T-helper 1 cell treated with Interleukin-12 subunit alpha and Interleukin-12 subunit beta and Interleukin-4 antibody, amounts not matched to agents 30 μg/mL and 1 μg/mL, for 36 hours (primary cell): ENCODE measurements around the gene SPECC1L.

ENCODE experiments used
- H3K27ac Mint-ChIP-seq: one replicate; pipeline ENCODE4 v1.8.0; 2021; ENCODE audit warnings: mild to moderate bottlenecking, mixed read lengths
- H3K27me3 Mint-ChIP-seq: one replicate; pipeline ENCODE4 v1.8.0; 2021; ENCODE audit warnings: low read depth, mixed read lengths
- H3K36me3 Mint-ChIP-seq: one replicate; pipeline ENCODE4 v1.8.0; 2021; ENCODE audit warnings: low read depth, mixed read lengths
- H3K4me1 Mint-ChIP-seq: one replicate; pipeline ENCODE4 v1.8.0; 2021; ENCODE audit warnings: low read depth, mixed read lengths
- H3K4me3 Mint-ChIP-seq: one replicate; pipeline ENCODE4 v1.8.0; 2021; ENCODE audit warnings: mild to moderate bottlenecking, moderate library complexity, mixed read lengths
- H3K9me3 Mint-ChIP-seq: one replicate; pipeline ENCODE4 v1.8.0; 2021; ENCODE audit warnings: mixed read lengths

The SPECC1L gene

DNA sequence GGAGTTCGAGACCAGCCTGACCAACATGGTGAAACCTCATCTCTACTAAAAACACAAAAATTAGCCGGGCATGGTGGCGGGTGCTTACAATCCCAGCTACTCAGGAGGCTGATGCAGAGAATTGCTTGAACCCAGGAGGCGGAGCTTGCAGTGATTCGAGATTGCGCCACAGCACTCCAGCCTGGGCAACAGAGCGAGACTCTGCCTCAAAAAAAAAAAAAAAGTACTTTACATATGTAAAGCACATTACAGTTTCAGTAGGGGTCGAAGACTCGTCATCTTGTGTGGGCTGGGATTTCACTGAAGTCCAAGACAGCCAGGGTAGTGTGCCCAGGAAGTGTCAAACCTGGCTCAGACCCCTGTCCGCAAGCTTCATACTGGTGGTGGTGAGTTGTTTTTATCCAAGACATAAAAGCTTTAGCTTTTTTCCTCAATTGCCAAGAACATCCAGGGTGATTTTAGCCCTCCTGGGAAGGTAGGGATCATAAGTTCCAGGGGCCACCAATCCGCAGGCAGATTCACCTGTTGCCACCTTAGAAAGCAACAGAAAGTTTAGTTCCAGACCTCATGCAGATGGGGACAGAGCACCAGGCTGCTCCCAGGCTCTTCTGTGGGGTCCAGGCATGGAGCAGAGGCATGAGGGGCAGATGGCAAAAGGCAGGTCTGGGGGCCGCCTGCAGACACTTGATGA, 135.1 kb downstream of the SPECC1L start:
- Mint-ChIP-seq H3K9me3 (no peaks in the 10 kb centered on the region), H3K27me3 (no peaks in the 10 kb centered on the region), H3K36me3 (peaks cover 14% of the 10 kb centered on the region), H3K4me3 (no peak overlapping the region), H3K4me1 (peaks cover 48% of the 10 kb centered on the region), H3K27ac (no peak overlapping the region)

DNA sequence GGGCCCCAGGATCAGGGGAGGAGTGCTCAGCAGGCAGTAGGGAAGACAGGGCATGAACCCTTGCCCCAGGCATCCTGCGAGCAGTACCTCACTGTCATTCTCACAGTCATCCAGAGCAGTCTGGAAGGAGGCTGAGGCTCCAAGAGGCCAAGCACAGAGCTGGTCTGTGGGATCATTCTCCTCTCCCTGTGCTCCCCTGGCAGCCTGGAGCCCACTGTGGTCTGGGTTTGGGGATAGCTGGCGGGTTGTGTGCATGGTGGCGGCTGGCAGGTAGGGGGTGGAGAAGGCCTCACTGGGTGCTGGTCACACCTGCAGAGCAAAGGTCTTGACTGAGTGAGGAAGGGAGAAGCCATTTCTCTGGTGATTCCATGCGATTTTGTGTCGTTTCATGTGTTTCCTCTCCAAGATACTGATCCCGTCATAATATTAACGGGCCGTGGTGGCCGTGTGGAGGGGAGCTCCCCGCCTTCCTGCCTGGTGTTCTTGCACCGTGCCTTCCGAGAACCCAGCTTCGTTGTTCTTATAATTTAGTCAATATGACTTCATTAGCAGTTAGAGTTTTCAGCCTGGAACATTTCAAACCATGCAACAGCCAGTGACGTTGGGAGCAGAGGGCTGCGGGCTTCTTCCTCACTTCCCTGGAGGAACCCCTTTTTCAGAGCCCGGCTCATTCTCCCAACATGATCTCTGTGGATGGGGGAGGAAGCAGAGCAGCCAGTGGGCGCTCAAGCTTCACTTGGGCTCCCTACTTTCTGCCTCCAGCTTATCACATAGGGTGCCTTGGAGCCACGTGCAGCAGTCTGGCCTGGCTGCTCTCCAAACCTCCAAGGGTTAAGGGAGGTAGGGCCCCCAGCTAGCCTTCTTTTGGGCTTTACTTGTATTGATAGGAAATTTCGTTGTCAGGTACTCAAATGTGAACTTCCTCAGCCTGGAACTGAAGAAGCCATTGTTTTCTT, 136.0 kb downstream of the SPECC1L start:
- H3K36me3 Mint-ChIP-seq, result peaks cover 7% of the 10 kb centered on the region
- no peak overlapping the region for H3K27ac Mint-ChIP-seq
- H3K9me3 Mint-ChIP-seq, result no peaks in the 10 kb centered on the region
- no peak overlapping the region for H3K4me3 Mint-ChIP-seq
- peaks cover 39% of the 10 kb centered on the region for H3K4me1 Mint-ChIP-seq
- no peaks in the 10 kb centered on the region for H3K27me3 Mint-ChIP-seq

DNA sequence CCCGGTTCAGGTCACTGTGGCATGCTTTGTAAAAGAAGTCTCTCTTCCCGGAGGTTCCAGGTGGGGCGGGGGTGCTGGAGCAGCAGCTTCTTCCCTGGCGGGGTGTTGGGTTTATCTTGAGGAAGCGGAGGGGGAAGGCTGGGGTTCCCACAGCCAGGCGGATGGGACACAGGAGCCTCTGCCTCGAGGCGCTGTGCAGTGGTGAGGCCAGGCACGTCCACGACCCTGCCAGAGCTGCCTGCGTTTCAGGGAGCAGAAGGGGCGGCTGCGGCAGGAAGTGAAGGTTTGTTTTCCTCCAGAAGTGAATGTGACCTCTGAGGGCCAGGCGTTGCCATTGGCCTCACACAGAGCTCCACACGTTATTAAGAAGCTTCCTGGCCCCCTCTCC, 136.6 kb downstream of the SPECC1L start:
- no peak overlapping the region for H3K4me3 Mint-ChIP-seq
- H3K27me3 Mint-ChIP-seq, result no peaks in the 10 kb centered on the region

DNA sequence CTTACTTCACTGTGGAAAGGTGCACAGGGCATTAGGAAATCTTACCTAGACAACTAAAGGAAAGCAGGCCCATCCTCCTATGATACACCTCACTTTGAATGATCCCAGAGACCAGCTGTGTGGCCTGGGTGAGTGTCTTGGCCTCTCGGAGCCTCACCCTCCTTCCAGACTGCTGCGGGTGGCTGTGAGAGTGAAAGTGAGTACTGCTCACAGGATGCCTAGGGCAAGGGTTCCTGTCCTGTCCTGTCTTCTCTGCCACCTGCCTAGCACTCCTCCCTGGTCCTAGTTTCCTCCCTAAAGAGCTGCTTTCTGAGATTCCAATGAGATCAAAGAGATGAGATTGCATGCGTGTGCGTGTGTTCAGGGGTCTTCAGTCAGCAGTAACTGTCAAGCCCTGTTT, 137.3 kb downstream of the SPECC1L start:
- Mint-ChIP-seq H3K9me3 (no peaks in the 10 kb centered on the region), H3K27ac (no peak overlapping the region), H3K4me1 (peaks cover 30% of the 10 kb centered on the region), H3K27me3 (no peaks in the 10 kb centered on the region), H3K36me3 (peaks cover 4% of the 10 kb centered on the region), H3K4me3 (no peak overlapping the region)

More for the DNA sequence above, 136.6 kb downstream of the SPECC1L start:
- peaks cover 6% of the 10 kb centered on the region for H3K36me3 Mint-ChIP-seq
- H3K9me3 Mint-ChIP-seq, result no peaks in the 10 kb centered on the region
- peaks cover 35% of the 10 kb centered on the region for H3K4me1 Mint-ChIP-seq
- H3K27ac Mint-ChIP-seq, result peak overlapping the region; percentile 26

DNA sequence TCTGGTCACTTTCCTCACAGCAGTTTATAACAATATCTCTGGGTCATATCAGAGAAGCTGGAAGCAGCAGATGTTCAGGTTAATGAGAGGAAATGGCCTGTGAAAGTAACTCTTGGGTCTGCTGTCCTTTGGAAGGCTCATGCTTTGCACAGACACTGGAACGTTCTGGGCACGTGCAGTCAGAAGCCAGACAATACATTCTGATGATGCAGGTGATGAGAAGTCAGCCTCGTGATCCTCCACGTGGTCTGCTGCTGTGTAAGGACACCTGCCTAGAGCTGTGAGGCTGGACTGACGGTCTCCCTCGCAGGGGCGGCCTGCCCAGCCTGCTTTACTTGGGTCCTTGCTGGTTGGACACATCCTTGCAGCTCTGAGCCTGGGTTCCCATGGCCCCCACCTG, 138.0 kb downstream of the SPECC1L start:
- H3K36me3 Mint-ChIP-seq, result peaks cover 2% of the 10 kb centered on the region
- no peak overlapping the region for H3K27ac Mint-ChIP-seq
- H3K9me3 Mint-ChIP-seq, result no peaks in the 10 kb centered on the region
- H3K4me1 Mint-ChIP-seq, result peaks cover 26% of the 10 kb centered on the region
- H3K27me3 Mint-ChIP-seq, result no peaks in the 10 kb centered on the region
- H3K4me3 Mint-ChIP-seq, result no peak overlapping the region

DNA sequence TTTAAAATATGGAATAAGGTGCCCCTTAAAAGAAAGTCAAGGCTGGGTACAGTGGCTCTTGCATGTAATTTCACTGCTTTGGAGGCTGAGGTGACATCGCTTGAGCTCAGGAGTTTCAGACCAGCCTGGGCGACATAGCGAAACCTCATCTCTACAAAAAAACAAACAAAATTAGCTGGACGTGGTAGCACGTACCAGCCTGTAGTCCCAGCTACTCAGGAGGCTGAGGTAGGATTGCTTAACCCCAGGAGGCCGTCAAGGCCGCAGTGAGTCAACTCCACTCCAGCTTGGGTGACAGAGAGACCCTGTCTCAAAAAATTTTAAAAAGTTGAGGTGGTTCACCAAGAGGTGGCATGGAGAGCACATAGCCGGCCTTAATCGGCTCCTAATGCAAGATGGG, 139.1 kb downstream of the SPECC1L start:
- H3K9me3 Mint-ChIP-seq, result no peaks in the 10 kb centered on the region
- H3K36me3 Mint-ChIP-seq, result peaks cover 2% of the 10 kb centered on the region
- no peaks in the 10 kb centered on the region for H3K27me3 Mint-ChIP-seq
- no peak overlapping the region for H3K4me3 Mint-ChIP-seq
- peaks cover 26% of the 10 kb centered on the region for H3K4me1 Mint-ChIP-seq
- no peak overlapping the region for H3K27ac Mint-ChIP-seq

DNA sequence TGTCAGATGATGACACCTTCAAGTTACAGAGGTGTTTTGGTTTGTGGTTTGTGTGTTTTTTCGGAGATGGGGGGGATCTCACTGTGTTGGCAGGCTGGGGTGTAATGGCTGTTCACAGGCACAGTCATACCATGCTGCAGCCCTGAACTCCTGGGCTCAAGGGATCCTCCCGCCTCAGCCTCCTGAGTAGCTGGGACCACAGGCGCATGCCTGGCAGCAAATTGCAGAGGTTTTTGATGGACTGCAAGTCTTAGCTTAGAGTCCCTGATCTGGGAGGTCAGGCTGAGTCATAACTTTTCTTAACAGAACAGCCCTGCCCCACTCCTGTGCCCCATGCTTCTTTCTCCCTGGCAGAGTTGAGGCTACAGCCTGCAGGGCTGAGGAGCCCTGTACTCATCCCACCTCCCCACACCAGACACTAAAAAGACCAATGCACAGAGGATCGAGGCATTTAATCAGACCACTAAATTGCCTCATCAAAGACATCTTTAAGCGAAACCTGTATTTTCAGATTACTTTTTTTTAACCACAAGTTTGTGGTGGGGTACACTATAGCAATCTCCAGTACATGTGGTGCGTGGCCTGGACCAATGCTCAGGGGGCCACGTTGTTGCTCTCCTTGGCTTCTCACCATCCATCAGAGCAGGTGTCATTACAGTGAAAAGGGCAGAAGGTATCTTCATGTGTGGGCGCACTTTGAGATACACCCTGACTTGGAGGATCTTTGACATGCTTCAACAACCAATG, 139.7 kb downstream of the SPECC1L start:
- H3K27ac Mint-ChIP-seq, result no peak overlapping the region
- H3K9me3 Mint-ChIP-seq, result no peaks in the 10 kb centered on the region
- peaks cover 26% of the 10 kb centered on the region for H3K4me1 Mint-ChIP-seq
- no peak overlapping the region for H3K4me3 Mint-ChIP-seq
- peaks cover 2% of the 10 kb centered on the region for H3K36me3 Mint-ChIP-seq
- H3K27me3 Mint-ChIP-seq, result no peaks in the 10 kb centered on the region

DNA sequence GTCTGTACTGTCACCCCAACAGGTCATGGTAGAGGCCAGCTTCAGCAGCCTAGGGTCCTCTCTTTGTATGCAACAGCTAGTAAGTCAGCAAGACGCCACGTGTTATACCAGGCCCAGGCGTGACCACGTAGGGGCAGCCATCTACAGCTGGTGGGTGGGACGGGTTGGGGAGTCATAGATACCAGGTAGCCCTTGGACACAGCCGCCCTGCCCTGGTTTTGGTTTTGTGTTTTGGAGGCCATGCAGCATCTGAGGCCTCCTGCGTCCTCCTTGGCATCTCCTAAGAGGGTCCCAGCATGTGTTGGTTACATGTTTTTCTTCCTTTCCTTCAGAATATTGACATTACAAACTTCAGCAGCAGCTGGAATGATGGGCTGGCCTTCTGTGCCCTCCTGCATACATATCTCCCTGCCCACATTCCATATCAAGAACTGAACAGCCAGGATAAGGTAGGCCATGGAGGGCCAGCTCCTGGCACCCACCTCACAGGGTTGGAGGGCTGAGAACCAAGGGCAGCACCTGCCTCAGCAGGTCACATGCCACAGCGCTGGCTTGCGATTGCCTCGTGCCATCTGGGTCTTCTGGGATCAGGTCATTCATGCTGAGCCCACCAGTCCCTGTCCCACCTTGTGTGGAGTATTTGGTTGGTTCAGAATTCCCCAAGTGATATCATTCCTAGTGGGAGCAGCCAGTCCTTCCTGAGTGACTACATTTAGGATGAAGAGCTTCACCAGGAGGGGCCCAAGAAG, 140.8 kb downstream of the SPECC1L start:
- H3K36me3 Mint-ChIP-seq, result no peaks in the 10 kb centered on the region
- H3K27me3 Mint-ChIP-seq, result no peaks in the 10 kb centered on the region
- no peak overlapping the region for H3K4me3 Mint-ChIP-seq
- peaks cover 24% of the 10 kb centered on the region for H3K4me1 Mint-ChIP-seq
- H3K9me3 Mint-ChIP-seq, result no peaks in the 10 kb centered on the region
- H3K27ac Mint-ChIP-seq, result peak overlapping the region; percentile 31

DNA sequence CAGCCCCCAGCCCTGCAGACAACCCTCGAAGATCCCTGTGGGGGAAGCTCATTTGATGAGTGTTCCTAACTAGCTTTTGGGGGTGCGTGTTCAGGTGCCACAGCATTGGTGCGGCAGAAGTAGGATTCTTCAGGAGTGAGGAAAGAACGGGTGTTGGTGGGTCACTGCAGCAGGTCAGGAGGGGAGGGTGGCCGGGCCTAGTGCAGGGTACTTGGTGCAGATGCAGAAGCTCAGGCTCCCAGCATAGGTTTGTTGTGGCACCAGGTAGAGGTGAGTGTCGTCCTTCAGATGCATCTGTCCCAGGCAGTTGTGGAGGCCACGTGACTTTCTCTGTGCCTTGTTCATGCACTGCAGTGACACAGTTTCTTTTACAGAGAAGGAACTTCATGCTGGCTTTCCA, 141.6 kb downstream of the SPECC1L start:
- Mint-ChIP-seq H3K4me3 (no peak overlapping the region), H3K4me1 (peaks cover 17% of the 10 kb centered on the region), H3K27ac (no peak overlapping the region), H3K36me3 (no peaks in the 10 kb centered on the region), H3K9me3 (no peaks in the 10 kb centered on the region), H3K27me3 (no peaks in the 10 kb centered on the region)

DNA sequence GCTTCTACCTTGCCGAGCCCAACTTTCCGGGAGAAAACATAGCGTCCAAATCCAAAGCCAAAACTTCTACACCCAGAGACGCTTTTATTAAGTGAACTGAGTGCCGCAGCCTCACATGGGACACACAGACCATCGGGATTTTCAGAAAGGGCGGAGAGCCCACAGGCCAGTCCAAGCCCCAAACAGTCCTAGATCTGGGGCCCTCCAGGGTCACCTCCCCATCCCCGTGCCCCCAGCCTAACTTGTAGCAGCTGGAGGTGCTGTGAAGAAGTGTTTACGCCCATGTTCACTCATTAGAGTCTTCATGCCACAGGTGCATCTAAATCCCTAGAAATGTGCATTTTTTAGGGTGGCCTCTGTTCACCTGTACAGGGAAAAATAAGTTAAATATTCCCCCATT, 142.6 kb downstream of the SPECC1L start:
- Mint-ChIP-seq H3K27ac (no peak overlapping the region), H3K27me3 (no peaks in the 10 kb centered on the region), H3K4me3 (no peak overlapping the region), H3K36me3 (no peaks in the 10 kb centered on the region), H3K9me3 (no peaks in the 10 kb centered on the region), H3K4me1 (peaks cover 8% of the 10 kb centered on the region)

DNA sequence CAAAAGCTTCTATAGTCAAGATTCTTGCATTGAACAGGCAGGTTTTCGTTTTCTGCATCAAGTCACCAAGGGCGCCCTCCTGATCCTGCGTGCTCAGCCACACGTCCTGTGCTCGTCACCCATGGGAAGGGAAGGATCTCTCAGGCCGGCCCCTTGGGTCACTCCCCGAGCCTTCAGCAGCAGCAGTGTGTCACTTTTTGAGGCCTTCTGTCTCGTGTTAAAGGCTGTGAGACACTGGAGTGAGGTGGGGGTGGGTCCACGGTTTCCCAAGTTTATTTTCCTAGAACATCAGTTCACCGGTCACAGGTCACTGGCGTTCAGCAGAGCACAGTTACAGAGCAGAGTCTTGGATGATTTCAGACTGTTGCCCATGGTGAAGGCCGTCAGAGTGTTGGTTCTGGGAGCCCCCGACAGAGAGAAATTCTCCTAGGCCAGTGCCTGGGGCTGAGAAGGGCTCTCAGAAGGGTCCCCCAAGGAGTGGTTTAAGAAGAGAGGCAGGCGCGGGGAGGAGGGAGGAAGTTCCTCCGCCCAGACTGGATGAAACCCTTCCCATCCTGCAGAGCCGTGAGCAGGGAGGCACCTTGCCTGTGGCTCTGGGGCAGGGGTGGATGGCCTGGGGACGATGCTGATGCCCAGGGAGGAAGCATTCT, 143.2 kb downstream of the SPECC1L start:
- Mint-ChIP-seq H3K4me1 (peaks cover 8% of the 10 kb centered on the region), H3K36me3 (no peaks in the 10 kb centered on the region), H3K27ac (no peak overlapping the region), H3K27me3 (no peaks in the 10 kb centered on the region), H3K9me3 (no peaks in the 10 kb centered on the region), H3K4me3 (no peak overlapping the region)

DNA sequence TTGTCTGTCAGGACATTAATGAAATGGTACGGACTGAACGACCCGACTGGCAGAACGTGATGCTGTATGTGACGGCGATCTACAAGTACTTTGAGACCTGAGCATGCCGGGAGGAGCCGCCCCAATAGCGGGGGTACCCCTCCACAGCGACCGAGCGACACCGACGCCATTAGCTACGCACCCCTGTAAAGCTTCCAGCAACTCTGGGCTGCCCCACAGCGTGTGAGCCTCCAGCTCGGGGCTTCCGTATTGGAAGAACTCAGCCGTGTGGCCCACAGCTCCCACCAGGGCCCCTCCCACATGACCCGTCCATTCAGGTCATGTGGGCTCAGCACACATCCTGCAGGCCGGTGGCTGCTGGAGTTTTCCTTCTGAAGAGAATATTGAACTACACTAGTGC, 143.9 kb downstream of the SPECC1L start:
- H3K4me3 Mint-ChIP-seq, result no peak overlapping the region
- no peak overlapping the region for H3K27ac Mint-ChIP-seq
- H3K27me3 Mint-ChIP-seq, result no peaks in the 10 kb centered on the region
- no peaks in the 10 kb centered on the region for H3K36me3 Mint-ChIP-seq
- peaks cover 8% of the 10 kb centered on the region for H3K4me1 Mint-ChIP-seq
- no peaks in the 10 kb centered on the region for H3K9me3 Mint-ChIP-seq

DNA sequence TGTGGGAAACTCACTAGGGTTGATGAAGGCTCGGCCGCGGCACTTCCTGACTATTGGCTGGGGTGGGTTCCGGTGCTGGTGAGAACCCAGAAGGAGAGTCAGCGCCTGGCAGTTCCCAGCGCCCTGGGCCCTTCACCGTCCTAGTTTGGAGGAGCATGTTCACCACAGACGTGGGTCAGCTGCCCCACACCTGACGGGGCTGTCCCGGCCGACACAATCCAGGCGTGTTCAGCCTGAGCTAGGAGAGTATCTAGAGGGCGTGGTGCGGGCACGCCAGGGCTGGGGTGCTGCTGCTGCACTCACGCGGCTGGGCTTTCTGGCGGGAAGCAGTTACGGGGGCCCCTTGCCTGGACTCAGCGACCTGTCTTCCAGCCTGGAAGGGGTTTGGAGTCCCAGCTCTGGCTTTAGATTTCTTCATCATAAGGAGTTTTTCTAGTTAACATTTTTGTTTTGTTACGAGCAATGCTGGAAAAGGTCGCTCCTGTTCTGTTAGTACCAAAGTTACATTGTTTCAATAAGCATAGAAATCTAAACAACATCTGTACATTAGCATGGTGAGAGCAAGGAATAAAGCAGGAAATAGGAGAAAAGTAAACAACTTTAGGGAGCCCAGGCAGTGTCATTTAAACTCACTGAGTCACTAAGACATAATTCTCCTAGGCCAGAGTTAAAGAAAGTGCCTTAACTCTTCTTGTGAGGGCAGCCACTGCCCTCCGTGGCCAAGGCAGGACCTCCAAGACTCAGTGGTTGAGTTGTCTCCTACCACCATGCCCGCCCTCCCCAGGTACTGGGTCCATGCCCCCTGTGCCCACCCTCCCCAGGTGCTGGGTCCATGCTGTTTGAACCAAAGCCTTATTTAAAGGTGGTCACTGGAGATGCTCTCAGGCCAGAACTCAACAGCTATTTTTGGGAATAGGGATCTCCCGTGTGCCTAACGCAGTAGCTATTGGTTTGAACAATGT, 144.6 kb downstream of the SPECC1L start:
- no peak overlapping the region for H3K27ac Mint-ChIP-seq
- H3K36me3 Mint-ChIP-seq, result no peaks in the 10 kb centered on the region
- no peak overlapping the region for H3K4me3 Mint-ChIP-seq

More for the DNA sequence above, 144.6 kb downstream of the SPECC1L start:
- peaks cover 3% of the 10 kb centered on the region for H3K4me1 Mint-ChIP-seq
- no peaks in the 10 kb centered on the region for H3K27me3 Mint-ChIP-seq
- no peaks in the 10 kb centered on the region for H3K9me3 Mint-ChIP-seq
